GM23338 (cell line): ENCODE results near the gene STT3B. TPM values are rescaled to one million over a fixed set of nuclear protein-coding genes. Genes with fewer than 3 reads are reported as not detected.

ENCODE experiments used
- ATAC-seq: fragments of 200-7000 bp; cut with Tn5 transposase; 3 replicates; pipeline ENCODE4 v1.9.1; 2020
- DNase-seq: peaks from one replicate; pipeline ENCODE4 v3.0.0-alpha.2; 2015; ENCODE audit warnings: low spot score
- H2AFZ ChIP-seq: fragments of 200-600 bp; sonication (generic); 2 replicates; pipeline ENCODE4 v1.8.0; 2016; ENCODE audit warnings: antibody characterized with exemption, mild to moderate bottlenecking, moderate library complexity
- H3F3A ChIP-seq: fragments of 200-600 bp; sonication (generic); replicated peaks from 2 replicates; pipeline ENCODE4 v1.8.0; 2017; ENCODE audit warnings: antibody characterized with exemption, mixed run types, low read depth
- H3K27ac ChIP-seq: fragments of 200-600 bp; sonication (generic); 2 replicates; pipeline ENCODE4 v1.6.1; 2016; ENCODE audit warnings: low read depth
- H3K27me3 ChIP-seq: fragments of 200-600 bp; sonication (generic); 2 replicates; pipeline ENCODE4 v1.8.0; 2016; ENCODE audit warnings: mild to moderate bottlenecking, mixed run types, moderate library complexity; ENCODE audit not compliant: insufficient read depth
- H3K36me3 ChIP-seq: fragments of 200-600 bp; sonication (generic); 2 replicates; pipeline ENCODE4 v1.8.0; 2016; ENCODE audit warnings: mild to moderate bottlenecking; ENCODE audit not compliant: insufficient read depth
- H3K4me1 ChIP-seq: fragments of 200-600 bp; sonication (generic); 2 replicates; pipeline ENCODE4 v1.8.0; 2016; ENCODE audit warnings: mild to moderate bottlenecking, moderate library complexity; ENCODE audit not compliant: insufficient read depth
- H3K4me2 ChIP-seq: fragments of 200-600 bp; sonication (generic); 2 replicates; pipeline ENCODE4 v1.7.1; 2017; ENCODE audit warnings: mixed run types
- H3K4me3 ChIP-seq: fragments of 200-600 bp; sonication (generic); 2 replicates; pipeline ENCODE4 v1.6.1; 2016; ENCODE audit warnings: mixed run types
- H3K79me2 ChIP-seq: fragments of 200-600 bp; sonication (generic); replicated peaks from 2 replicates; pipeline ENCODE4 v1.8.0; 2017; ENCODE audit warnings: mild to moderate bottlenecking; ENCODE audit not compliant: insufficient read depth
- H3K9me2 ChIP-seq: fragments of 200-600 bp; sonication (generic); 2 replicates; pipeline ENCODE4 v1.8.0; 2017; ENCODE audit not compliant: insufficient read depth
- H4K20me1 ChIP-seq: fragments of 200-600 bp; sonication (generic); replicated peaks from 2 replicates; pipeline ENCODE4 v1.8.0; 2017; ENCODE audit warnings: mild to moderate bottlenecking; ENCODE audit not compliant: insufficient read depth
- H3K27ac Mint-ChIP-seq: 2 replicates; pipeline ENCODE4 v1.8.0; 2020; ENCODE audit warnings: inconsistent platforms, mild to moderate bottlenecking, moderate library complexity, mixed read lengths
- H3K27me3 Mint-ChIP-seq: 3 replicates; pipeline ENCODE4 v1.8.0; 2022; ENCODE audit warnings: low read depth, mild to moderate bottlenecking, moderate library complexity, mixed read lengths, inconsistent platforms; ENCODE audit not compliant: insufficient read depth, poor library complexity
- H3K36me3 Mint-ChIP-seq: 3 replicates; pipeline ENCODE4 v1.8.0; 2021; ENCODE audit warnings: low read depth, mild to moderate bottlenecking, inconsistent platforms, moderate library complexity, mixed read lengths
- H3K4me1 Mint-ChIP-seq: 3 replicates; pipeline ENCODE4 v1.8.0; 2020; ENCODE audit warnings: mild to moderate bottlenecking, inconsistent platforms, mixed read lengths
- H3K4me3 Mint-ChIP-seq: 3 replicates; pipeline ENCODE4 v1.8.0; 2021; ENCODE audit warnings: moderate library complexity, mild to moderate bottlenecking, inconsistent platforms, mixed read lengths
- H3K9me3 Mint-ChIP-seq: 3 replicates; pipeline ENCODE4 v1.8.0; 2020; ENCODE audit warnings: moderate library complexity, mild to moderate bottlenecking, inconsistent platforms, mixed read lengths
- CREB1 ChIP-seq: fragments of 250-450 bp; sonication (Bioruptor Pico); IDR thresholded peaks from 2 replicates; pipeline ENCODE4 v1.5.0; 2020; ENCODE audit warnings: low read depth, mild to moderate bottlenecking, moderate library complexity
- EZH2 ChIP-seq: fragments of 200-600 bp; sonication (generic); IDR thresholded peaks from one replicate; pipeline ENCODE4 v1.8.0; 2017; ENCODE audit warnings: antibody characterized with exemption, mild to moderate bottlenecking, low read depth; ENCODE audit not compliant: unreplicated experiment
- EZH2phosphoT487 ChIP-seq: fragments of 200-600 bp; sonication (generic); IDR thresholded peaks from one replicate; pipeline ENCODE4 v1.8.1; 2018; ENCODE audit warnings: antibody characterized with exemption; ENCODE audit not compliant: unreplicated experiment
- JUNB ChIP-seq: IDR thresholded peaks from one replicate; pipeline ENCODE4 v1.6.1; 2016; ENCODE audit warnings: antibody characterized with exemption; ENCODE audit not compliant: unreplicated experiment
- NANOG ChIP-seq: IDR thresholded peaks from 2 replicates; pipeline ENCODE4 v1.6.1; 2016; ENCODE audit warnings: antibody characterized with exemption, borderline replicate concordance
- POLR2AphosphoS5 ChIP-seq: IDR thresholded peaks from 2 replicates; pipeline ENCODE4 v1.6.1; 2016; ENCODE audit warnings: antibody characterized with exemption, low read depth
- STAT1 ChIP-seq: IDR thresholded peaks from one replicate; pipeline ENCODE4 v1.6.1; 2016; ENCODE audit warnings: antibody characterized with exemption; ENCODE audit not compliant: unreplicated experiment
- ZNF114 ChIP-seq: fragments of 250-450 bp; sonication (Bioruptor Pico); IDR thresholded peaks from 2 replicates; pipeline ENCODE4 v1.5.0; 2020; ENCODE audit warnings: mild to moderate bottlenecking, moderate library complexity
- ZNF331 ChIP-seq: fragments of 250-450 bp; sonication (Bioruptor Pico); IDR thresholded peaks from 2 replicates; pipeline ENCODE4 v1.5.0; 2020; ENCODE audit warnings: low read depth, mild to moderate bottlenecking, moderate library complexity
- polyA plus RNA-seq: library from polyadenylated mRNA; unstranded; fragments of >200 nt; fragmentation: Nextera tagmentation; extraction: Ambion mirVana; gene quantifications from 2 replicates; pipeline ENCODE4 v1.2.1, GENCODE V29; 2016
- total RNA-seq: library from RNA; depleted of rRNA; stranded (reverse); fragments of >200 nt; shearing (Covaris generic); gene quantifications from 2 replicates; pipeline ENCODE4 v1.2.3, GENCODE V29; 2014
- TF ChIP-seq, protein P1 (sequence below): IDR thresholded peaks from one replicate; pipeline ENCODE4 v1.6.1; 2018; ENCODE audit warnings: antibody characterized with exemption; ENCODE audit not compliant: unreplicated experiment
- TF ChIP-seq, protein P2 (sequence below): fragments of 250-450 bp; sonication (Bioruptor Pico); IDR thresholded peaks from 2 replicates; pipeline ENCODE4 v1.5.0; 2020; ENCODE audit warnings: mild to moderate bottlenecking, moderate library complexity
- TF ChIP-seq, protein P3 (sequence below): IDR thresholded peaks from 2 replicates; pipeline ENCODE4 v1.6.1; 2016; ENCODE audit warnings: antibody characterized with exemption

The STT3B gene
- total and polyA plus RNA-seq, 2 experiments from 2014 or later, result 44.1 to 167 TPM

DNA sequence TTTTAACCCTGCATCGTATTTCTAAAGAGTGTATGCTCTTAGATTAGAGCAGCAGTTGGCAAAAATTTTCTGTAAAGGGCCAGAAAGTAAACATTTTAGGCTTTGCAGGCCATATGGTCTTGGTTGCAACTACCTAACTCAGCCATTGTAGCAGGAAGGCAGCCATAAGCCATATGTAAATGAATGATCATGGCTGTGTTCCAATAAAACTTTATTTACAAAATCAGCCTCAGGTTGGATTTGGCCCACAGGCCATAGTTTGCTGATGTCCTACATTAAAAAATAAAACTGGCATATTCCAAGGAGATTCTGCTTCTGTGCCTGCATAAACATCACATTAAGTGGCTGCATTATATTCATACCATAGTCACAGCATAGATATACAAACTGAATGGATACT is 134.9 kb downstream of the STT3B start:
- no peak for ATAC-seq

GRCh38 chr3:31668242-31668641 is 135.5 kb downstream of the STT3B start:
- Histone ChIP-seq H3K27me3 (no peaks in the 10 kb centered on the region), H3K36me3 (no peaks in the 10 kb centered on the region), H3K4me2 (no peak overlapping the region), H2AFZ (no peak overlapping the region), H3K4me3 (no peak overlapping the region), H3K79me2 (0 out of 2 replicates have a peak, but pooled peaks cover 2% of the 10 kb centered on the region), H4K20me1 (peaks cover 4% of the 10 kb centered on the region; the same call in 1 of the 2 replicates), H3F3A (no peaks in the 10 kb centered on the region), H3K9me2 (no peaks in the 10 kb centered on the region), H3K27ac (no peak overlapping the region), H3K4me1 (no peaks in the 10 kb centered on the region)
- Mint-ChIP-seq H3K4me1 (peaks cover 16% of the 10 kb centered on the region), H3K9me3 (no peaks in the 10 kb centered on the region), H3K27me3 (no peaks in the 10 kb centered on the region), H3K4me3 (no peak overlapping the region), H3K27ac (peak overlapping the region; percentile 72), H3K36me3 (peaks cover 51% of the 10 kb centered on the region)
- ATAC-seq (no peak), DNase-seq (no peak)
- TF ChIP-seq EZH2 (no peak), ZNF331 (no peak), STAT1 (no peak), ZNF114 (CRISPR knock-in tag) (no peak), NANOG (no peak), CREB1 (no peak), POLR2AphosphoS5 (no peak), EZH2phosphoT487 (no peak), JUNB (no peak)
- TF ChIP-seq, protein P1, sequence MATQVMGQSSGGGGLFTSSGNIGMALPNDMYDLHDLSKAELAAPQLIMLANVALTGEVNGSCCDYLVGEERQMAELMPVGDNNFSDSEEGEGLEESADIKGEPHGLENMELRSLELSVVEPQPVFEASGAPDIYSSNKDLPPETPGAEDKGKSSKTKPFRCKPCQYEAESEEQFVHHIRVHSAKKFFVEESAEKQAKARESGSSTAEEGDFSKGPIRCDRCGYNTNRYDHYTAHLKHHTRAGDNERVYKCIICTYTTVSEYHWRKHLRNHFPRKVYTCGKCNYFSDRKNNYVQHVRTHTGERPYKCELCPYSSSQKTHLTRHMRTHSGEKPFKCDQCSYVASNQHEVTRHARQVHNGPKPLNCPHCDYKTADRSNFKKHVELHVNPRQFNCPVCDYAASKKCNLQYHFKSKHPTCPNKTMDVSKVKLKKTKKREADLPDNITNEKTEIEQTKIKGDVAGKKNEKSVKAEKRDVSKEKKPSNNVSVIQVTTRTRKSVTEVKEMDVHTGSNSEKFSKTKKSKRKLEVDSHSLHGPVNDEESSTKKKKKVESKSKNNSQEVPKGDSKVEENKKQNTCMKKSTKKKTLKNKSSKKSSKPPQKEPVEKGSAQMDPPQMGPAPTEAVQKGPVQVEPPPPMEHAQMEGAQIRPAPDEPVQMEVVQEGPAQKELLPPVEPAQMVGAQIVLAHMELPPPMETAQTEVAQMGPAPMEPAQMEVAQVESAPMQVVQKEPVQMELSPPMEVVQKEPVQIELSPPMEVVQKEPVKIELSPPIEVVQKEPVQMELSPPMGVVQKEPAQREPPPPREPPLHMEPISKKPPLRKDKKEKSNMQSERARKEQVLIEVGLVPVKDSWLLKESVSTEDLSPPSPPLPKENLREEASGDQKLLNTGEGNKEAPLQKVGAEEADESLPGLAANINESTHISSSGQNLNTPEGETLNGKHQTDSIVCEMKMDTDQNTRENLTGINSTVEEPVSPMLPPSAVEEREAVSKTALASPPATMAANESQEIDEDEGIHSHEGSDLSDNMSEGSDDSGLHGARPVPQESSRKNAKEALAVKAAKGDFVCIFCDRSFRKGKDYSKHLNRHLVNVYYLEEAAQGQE, result no peak
- TF ChIP-seq, protein P2, sequence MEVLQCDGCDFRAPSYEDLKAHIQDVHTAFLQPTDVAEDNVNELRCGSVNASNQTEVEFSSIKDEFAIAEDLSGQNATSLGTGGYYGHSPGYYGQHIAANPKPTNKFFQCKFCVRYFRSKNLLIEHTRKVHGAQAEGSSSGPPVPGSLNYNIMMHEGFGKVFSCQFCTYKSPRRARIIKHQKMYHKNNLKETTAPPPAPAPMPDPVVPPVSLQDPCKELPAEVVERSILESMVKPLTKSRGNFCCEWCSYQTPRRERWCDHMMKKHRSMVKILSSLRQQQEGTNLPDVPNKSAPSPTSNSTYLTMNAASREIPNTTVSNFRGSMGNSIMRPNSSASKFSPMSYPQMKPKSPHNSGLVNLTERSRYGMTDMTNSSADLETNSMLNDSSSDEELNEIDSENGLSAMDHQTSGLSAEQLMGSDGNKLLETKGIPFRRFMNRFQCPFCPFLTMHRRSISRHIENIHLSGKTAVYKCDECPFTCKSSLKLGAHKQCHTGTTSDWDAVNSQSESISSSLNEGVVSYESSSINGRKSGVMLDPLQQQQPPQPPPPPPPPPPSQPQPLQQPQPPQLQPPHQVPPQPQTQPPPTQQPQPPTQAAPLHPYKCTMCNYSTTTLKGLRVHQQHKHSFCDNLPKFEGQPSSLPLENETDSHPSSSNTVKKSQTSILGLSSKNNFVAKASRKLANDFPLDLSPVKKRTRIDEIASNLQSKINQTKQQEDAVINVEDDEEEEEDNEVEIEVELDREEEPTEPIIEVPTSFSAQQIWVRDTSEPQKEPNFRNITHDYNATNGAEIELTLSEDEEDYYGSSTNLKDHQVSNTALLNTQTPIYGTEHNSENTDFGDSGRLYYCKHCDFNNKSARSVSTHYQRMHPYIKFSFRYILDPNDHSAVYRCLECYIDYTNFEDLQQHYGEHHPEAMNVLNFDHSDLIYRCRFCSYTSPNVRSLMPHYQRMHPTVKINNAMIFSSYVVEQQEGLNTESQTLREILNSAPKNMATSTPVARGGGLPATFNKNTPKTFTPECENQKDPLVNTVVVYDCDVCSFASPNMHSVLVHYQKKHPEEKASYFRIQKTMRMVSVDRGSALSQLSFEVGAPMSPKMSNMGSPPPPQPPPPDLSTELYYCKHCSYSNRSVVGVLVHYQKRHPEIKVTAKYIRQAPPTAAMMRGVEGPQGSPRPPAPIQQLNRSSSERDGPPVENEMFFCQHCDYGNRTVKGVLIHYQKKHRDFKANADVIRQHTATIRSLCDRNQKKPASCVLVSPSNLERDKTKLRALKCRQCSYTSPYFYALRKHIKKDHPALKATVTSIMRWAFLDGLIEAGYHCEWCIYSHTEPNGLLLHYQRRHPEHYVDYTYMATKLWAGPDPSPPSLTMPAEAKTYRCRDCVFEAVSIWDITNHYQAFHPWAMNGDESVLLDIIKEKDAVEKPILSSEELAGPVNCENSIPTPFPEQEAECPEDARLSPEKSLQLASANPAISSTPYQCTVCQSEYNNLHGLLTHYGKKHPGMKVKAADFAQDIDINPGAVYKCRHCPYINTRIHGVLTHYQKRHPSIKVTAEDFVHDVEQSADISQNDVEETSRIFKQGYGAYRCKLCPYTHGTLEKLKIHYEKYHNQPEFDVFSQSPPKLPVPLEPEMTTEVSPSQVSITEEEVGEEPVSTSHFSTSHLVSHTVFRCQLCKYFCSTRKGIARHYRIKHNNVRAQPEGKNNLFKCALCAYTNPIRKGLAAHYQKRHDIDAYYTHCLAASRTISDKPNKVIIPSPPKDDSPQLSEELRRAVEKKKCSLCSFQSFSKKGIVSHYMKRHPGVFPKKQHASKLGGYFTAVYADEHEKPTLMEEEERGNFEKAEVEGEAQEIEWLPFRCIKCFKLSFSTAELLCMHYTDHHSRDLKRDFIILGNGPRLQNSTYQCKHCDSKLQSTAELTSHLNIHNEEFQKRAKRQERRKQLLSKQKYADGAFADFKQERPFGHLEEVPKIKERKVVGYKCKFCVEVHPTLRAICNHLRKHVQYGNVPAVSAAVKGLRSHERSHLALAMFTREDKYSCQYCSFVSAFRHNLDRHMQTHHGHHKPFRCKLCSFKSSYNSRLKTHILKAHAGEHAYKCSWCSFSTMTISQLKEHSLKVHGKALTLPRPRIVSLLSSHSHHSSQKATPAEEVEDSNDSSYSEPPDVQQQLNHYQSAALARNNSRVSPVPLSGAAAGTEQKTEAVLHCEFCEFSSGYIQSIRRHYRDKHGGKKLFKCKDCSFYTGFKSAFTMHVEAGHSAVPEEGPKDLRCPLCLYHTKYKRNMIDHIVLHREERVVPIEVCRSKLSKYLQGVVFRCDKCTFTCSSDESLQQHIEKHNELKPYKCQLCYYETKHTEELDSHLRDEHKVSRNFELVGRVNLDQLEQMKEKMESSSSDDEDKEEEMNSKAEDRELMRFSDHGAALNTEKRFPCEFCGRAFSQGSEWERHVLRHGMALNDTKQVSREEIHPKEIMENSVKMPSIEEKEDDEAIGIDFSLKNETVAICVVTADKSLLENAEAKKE (CRISPR knock-in tag), result no peak
- TF ChIP-seq, protein P3, sequence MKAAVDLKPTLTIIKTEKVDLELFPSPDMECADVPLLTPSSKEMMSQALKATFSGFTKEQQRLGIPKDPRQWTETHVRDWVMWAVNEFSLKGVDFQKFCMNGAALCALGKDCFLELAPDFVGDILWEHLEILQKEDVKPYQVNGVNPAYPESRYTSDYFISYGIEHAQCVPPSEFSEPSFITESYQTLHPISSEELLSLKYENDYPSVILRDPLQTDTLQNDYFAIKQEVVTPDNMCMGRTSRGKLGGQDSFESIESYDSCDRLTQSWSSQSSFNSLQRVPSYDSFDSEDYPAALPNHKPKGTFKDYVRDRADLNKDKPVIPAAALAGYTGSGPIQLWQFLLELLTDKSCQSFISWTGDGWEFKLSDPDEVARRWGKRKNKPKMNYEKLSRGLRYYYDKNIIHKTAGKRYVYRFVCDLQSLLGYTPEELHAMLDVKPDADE, result no peak

More for the DNA sequence above, 134.9 kb downstream of the STT3B start:
- Histone ChIP-seq H3K27ac (no peak overlapping the region), H3K4me2 (no peak overlapping the region), H3F3A (no peaks in the 10 kb centered on the region), H2AFZ (no peak overlapping the region), H4K20me1 (peaks cover 4% of the 10 kb centered on the region; the same call in 1 of the 2 replicates), H3K27me3 (no peaks in the 10 kb centered on the region), H3K4me3 (no peak overlapping the region), H3K36me3 (0 out of 2 replicates have a peak, but pooled peaks cover 1% of the 10 kb centered on the region), H3K9me2 (no peaks in the 10 kb centered on the region), H3K79me2 (0 out of 2 replicates have a peak, but pooled peaks cover 2% of the 10 kb centered on the region), H3K4me1 (no peaks in the 10 kb centered on the region)
- no peak overlapping the region for H3K4me3 Mint-ChIP-seq
- peaks cover 50% of the 10 kb centered on the region for H3K36me3 Mint-ChIP-seq
- H3K27me3 Mint-ChIP-seq, result no peaks in the 10 kb centered on the region
- H3K4me1 Mint-ChIP-seq, result peaks cover 15% of the 10 kb centered on the region
- DNase-seq, result no peak
- TF ChIP-seq JUNB, result no peak
- H3K27ac Mint-ChIP-seq, result no peak overlapping the region
- no peaks in the 10 kb centered on the region for H3K9me3 Mint-ChIP-seq
